HEK293T (cell line): Measurements from ENCODE around the gene C6orf89.
"Not testable (repeated sequence)": the region's sequence is repeated elsewhere in the genome, so short reads cannot be mapped to it uniquely, and the experiment has no call there.

ENCODE experiments used
- CTCF ChIA-PET: fragments of 350-600 bp; formaldehyde crosslinking; extraction: SDS; loops from one replicate; lab custom pipeline; 2021; ENCODE audit warnings: antibody characterized with exemption, inconsistent platforms; lab: Yijun Ruan, JAX
- POLR2A ChIA-PET: fragments of 350-600 bp; formaldehyde crosslinking; extraction: SDS; loops from one replicate; lab custom pipeline; 2020; ENCODE audit warnings: antibody characterized with exemption, inconsistent platforms; lab: Yijun Ruan, JAX
- DNase-seq: peaks from one replicate; pipeline ENCODE4 v3.0.0; 2012; ENCODE audit warnings: mixed read lengths; ENCODE audit errors: extremely low spot score
- ARNT ChIP-seq: fragments of 450-650 bp; IDR thresholded peaks from 2 replicates; pipeline ENCODE4 v1.6.1; 2017; ENCODE audit warnings: mild to moderate bottlenecking
- BHLHE40 ChIP-seq: fragments of 450-650 bp; IDR thresholded peaks from 2 replicates; pipeline ENCODE4 v1.6.1; 2016; ENCODE audit warnings: mild to moderate bottlenecking, moderate library complexity, borderline replicate concordance
- CTBP1 ChIP-seq: fragments of 450-650 bp; IDR thresholded peaks from 2 replicates; pipeline ENCODE4 v1.6.1; 2016; ENCODE audit warnings: borderline replicate concordance
- ELF4 ChIP-seq: fragments of 450-650 bp; IDR thresholded peaks from 2 replicates; pipeline ENCODE4 v1.6.1; 2017; ENCODE audit warnings: antibody characterized with exemption
- FOXA1 ChIP-seq: fragments of 450-650 bp; IDR thresholded peaks from 2 replicates; pipeline ENCODE4 v1.6.1; 2016; ENCODE audit warnings: mild to moderate bottlenecking
- FOXK2 ChIP-seq: fragments of 450-650 bp; IDR thresholded peaks from 2 replicates; pipeline ENCODE4 v1.6.1; 2016; ENCODE audit warnings: mild to moderate bottlenecking
- FOXM1 ChIP-seq: fragments of 450-650 bp; IDR thresholded peaks from 2 replicates; pipeline ENCODE4 v1.6.1; 2017; ENCODE audit warnings: mild to moderate bottlenecking, borderline replicate concordance
- HDGF ChIP-seq: fragments of 450-650 bp; IDR thresholded peaks from 2 replicates; pipeline ENCODE4 v1.6.1; 2017; ENCODE audit warnings: antibody characterized with exemption, borderline replicate concordance
- L3MBTL2 ChIP-seq: fragments of 450-650 bp; conservative IDR thresholded peaks from 2 replicates; pipeline ENCODE4 v1.6.1; 2016; ENCODE audit warnings: mild to moderate bottlenecking
- LEF1 ChIP-seq: fragments of 450-650 bp; IDR thresholded peaks from 2 replicates; pipeline ENCODE4 v1.6.1; 2017; ENCODE audit warnings: mild to moderate bottlenecking, borderline replicate concordance
- NFRKB ChIP-seq: fragments of 450-650 bp; IDR thresholded peaks from 2 replicates; pipeline ENCODE4 v1.6.1; 2016; ENCODE audit warnings: mild to moderate bottlenecking, moderate library complexity
- SP1 ChIP-seq: fragments of 450-650 bp; IDR thresholded peaks from 2 replicates; pipeline ENCODE4 v1.6.1; 2017
- SUZ12 ChIP-seq: fragments of 450-650 bp; IDR thresholded peaks from 2 replicates; pipeline ENCODE4 v1.6.1; 2016; ENCODE audit warnings: mild to moderate bottlenecking
- TARDBP ChIP-seq: fragments of 450-650 bp; IDR thresholded peaks from 2 replicates; pipeline ENCODE4 v1.6.1; 2016
- ZNF384 ChIP-seq: fragments of 450-650 bp; IDR thresholded peaks from 2 replicates; pipeline ENCODE4 v1.6.1; 2016
- TF ChIP-seq, protein P1 (sequence below): fragments of 450-650 bp; IDR thresholded peaks from 2 replicates; pipeline ENCODE4 v1.6.1; 2016

Gene C6orf89

DNA sequence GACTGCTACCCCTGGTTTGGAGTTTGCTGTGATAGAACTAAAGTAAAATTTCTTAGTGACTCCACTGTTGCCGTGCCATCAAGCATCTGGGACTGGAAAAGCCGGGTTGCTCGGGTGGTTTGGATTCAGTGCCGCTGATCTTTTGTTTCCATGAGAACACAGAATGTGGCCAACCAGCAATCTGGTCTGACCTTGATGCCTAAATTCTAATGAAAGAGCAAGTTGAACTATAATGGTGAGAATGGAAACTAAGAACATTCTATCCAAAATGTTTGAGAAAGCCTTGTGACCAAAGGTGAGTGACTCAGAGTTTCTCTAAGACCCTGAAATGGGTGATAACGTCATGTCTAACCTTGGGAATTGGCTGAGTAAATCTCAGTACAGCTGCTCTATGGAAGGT, 58.9 kb downstream of the C6orf89 start:
- no peak for TF ChIP-seq ZNF384
- TF ChIP-seq TARDBP: no peak
- no peak for TF ChIP-seq FOXM1
- TF ChIP-seq NFRKB: no peak
- TF ChIP-seq, protein P1, sequence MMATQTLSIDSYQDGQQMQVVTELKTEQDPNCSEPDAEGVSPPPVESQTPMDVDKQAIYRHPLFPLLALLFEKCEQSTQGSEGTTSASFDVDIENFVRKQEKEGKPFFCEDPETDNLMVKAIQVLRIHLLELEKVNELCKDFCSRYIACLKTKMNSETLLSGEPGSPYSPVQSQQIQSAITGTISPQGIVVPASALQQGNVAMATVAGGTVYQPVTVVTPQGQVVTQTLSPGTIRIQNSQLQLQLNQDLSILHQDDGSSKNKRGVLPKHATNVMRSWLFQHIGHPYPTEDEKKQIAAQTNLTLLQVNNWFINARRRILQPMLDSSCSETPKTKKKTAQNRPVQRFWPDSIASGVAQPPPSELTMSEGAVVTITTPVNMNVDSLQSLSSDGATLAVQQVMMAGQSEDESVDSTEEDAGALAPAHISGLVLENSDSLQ: no peak
- TF ChIP-seq SUZ12: no peak
- TF ChIP-seq FOXK2: no peak
- TF ChIP-seq LEF1: no peak
- no peak for TF ChIP-seq ELF4
- TF ChIP-seq FOXA1: no peak
- no peak for TF ChIP-seq HDGF
- no peak for TF ChIP-seq CTBP1
- no peak for TF ChIP-seq BHLHE40
- TF ChIP-seq SP1: no peak
- DNase-seq: no peak
- ChIA-PET POLR2A (no interaction called here), CTCF (no interaction called here)

DNA sequence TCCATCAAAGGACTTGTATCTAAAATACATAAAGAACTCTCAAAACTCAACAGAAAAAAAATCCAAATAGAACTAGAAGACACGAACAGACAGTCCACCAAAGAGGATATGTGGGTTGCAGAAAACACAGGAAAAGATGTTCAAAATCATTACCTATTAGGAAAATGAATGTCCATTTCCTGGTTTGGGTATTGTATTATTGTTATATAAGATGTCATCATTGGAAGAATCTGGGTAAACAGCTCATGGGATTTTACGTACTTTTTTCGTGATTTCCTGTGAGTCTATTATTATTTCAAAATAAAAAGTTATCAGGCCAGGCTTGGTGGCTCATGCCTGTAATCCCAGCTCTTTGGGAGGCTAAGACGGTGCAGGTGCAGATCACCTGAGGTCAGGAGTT, 59.5 kb downstream of the C6orf89 start:
- ChIA-PET POLR2A (no interaction called here), CTCF (no interaction called here)
- no peak for DNase-seq
- TF ChIP-seq L3MBTL2 (no peak), ELF4 (no peak), FOXA1 (no peak), TARDBP (no peak)

DNA sequence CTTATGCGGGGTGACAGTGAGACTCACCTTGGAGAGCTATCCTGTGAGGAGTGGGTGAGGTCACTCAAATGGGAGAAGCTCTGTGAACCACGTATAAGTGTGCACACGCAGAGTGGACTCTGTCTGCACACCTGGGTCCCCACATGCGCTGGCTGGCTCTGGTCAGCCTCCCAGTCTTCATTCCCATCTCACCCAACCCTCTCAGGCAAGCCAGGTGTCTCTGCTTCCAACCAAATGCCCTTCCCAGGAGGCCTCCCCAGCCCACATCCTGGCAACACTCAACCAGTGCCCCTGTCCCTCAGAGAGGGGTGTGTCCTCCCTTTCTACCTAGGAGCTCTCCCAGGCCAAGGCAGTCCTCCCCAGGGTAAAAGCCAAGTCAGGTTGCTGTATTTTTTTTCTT, 60.8 kb downstream of the C6orf89 start:
- ChIA-PET CTCF (no interaction called here), POLR2A (no interaction called here)
- no peak for DNase-seq
- TF ChIP-seq FOXM1 (no peak), TARDBP (no peak), NFRKB (no peak), L3MBTL2 (no peak), CTBP1 (no peak), SUZ12 (no peak), FOXK2 (no peak), ELF4 (no peak), ARNT (no peak), SP1 (no peak)
- TF ChIP-seq, protein P1: no peak

- POLR2A ChIA-PET: interaction anchor here (0.6 kb wide), 1 partner anchor 38 kb away, joined by 3 read pairs; no protein-coding TSS in a partner anchor
- CTCF ChIA-PET: no interaction called here
These were observed 62.0 kb downstream of the C6orf89 start for GRCh38 chr6:36947570-36948351.

GRCh38 chr6:36949076-36949475, 63.3 kb downstream of the C6orf89 start:
- POLR2A ChIA-PET, DNase-seq: not testable (repeated sequence)
- CTCF ChIA-PET: interaction anchor here (0.7 kb wide), 1 partner anchor 294 kb away, joined by 4 read pairs; no protein-coding TSS in a partner anchor

More at GRCh38 chr6:36947570-36948351, 62.0 kb downstream of the C6orf89 start:
- no peak for DNase-seq
- TF ChIP-seq BHLHE40 (no peak), ELF4 (no peak), LEF1 (no peak), FOXK2 (no peak), FOXM1 (no peak)

GRCh38 chr6:36949636-36950035, 63.9 kb downstream of the C6orf89 start:
- TF ChIP-seq BHLHE40 (no peak), CTBP1 (no peak), LEF1 (no peak), SUZ12 (no peak), SP1 (no peak), TARDBP (no peak), FOXM1 (no peak), FOXA1 (no peak), ZNF384 (no peak), NFRKB (no peak), ELF4 (no peak), FOXK2 (no peak), HDGF (no peak), L3MBTL2 (no peak), ARNT (no peak)
- TF ChIP-seq, protein P1: no peak
- no peak for DNase-seq
- POLR2A ChIA-PET: no interaction called here
- CTCF ChIA-PET: interaction anchor here (0.7 to 0.9 kb wide), 2 partner anchors 28 to 295 kb away, joined by 3 to 4 read pairs; no protein-coding TSS in a partner anchor

- no peak for DNase-seq
- TF ChIP-seq ELF4 (no peak), ZNF384 (no peak), TARDBP (no peak), L3MBTL2 (no peak), FOXK2 (no peak), LEF1 (no peak), FOXM1 (no peak), SUZ12 (no peak), NFRKB (no peak), FOXA1 (no peak)
- ChIA-PET CTCF (no interaction called here), POLR2A (interaction anchor here (1.4 kb wide), 1 partner anchor 10 kb away, joined by 3 read pairs; no protein-coding TSS in a partner anchor)
These were observed 68.1 kb downstream of the C6orf89 start for GRCh38 chr6:36953931-36954261.
